Lower leg skin (tissue), 3 donors: ENCODE data around the gene DCST1.

Experiments
- CTCF ChIP-seq, 3 donors: fragments of 450-650 bp; IDR thresholded peaks; one replicate each; pipeline ENCODE4 v1.5.1; 2016; ENCODE audit warnings: antibody characterized with exemption in 3 of 3, mild to moderate bottlenecking in 3 of 3, moderate library complexity in 2 of 3
- POLR2A ChIP-seq, 2 donors: fragments of 450-650 bp; IDR thresholded peaks; one replicate each; pipeline ENCODE4 v1.6.1; 2016 to 2017; ENCODE audit warnings: antibody characterized with exemption in 2 of 2, mild to moderate bottlenecking in 1 of 2, moderate library complexity in 1 of 2

DNA sequence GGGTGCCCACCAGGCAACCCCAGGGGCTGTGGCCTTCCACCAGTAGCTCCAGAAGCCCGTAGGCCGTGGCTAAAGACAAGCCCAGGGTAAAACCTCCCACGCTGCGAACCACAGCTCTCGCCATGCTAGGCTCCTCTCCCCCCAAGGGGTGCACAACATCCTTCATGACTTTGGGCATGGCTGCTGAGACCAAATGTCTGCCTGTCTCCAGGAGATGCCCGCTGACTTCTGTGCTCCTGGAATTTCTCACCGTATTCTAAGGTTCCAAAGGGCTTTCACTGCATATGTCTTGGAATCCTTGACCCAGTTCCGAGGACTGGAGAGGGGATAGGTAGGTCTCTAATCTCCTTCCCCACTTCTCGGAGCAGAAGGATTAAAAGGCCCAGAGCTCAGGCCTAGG is at the start of gene DCST1, which contains the start of gene DCST2:
- TF ChIP-seq CTCF (IDR thresholded peaks at IDR 0.05) = no peak
- no peak for TF ChIP-seq POLR2A (IDR thresholded peaks at IDR 0.05)
